Trophoblast cell (in vitro differentiated cells and primary cell): ENCODE measurements around the gene CACNB2.

Experiments
- DNase-seq, 2 donors: peaks; one replicate each; pipeline ENCODE4 v3.0.0-alpha.2; 2016
- H2AFZ ChIP-seq: 2 replicates; pipeline ENCODE4 v1.6.1; 2013; ENCODE audit warnings: low read length, moderate library complexity, mild to moderate bottlenecking; ENCODE audit not compliant: insufficient read depth, poor library complexity
- H2AK5ac ChIP-seq: 2 replicates; pipeline ENCODE4 v1.6.1; 2013; ENCODE audit warnings: mild to moderate bottlenecking, low read length
- H2BK120ac ChIP-seq: 2 replicates; pipeline ENCODE4 v1.6.1; 2013; ENCODE audit warnings: low read length, mild to moderate bottlenecking, moderate library complexity; ENCODE audit not compliant: insufficient read depth, poor library complexity
- H2BK12ac ChIP-seq: 2 replicates; pipeline ENCODE4 v1.6.1; 2013; ENCODE audit warnings: mild to moderate bottlenecking, low read length, moderate library complexity
- H2BK5ac ChIP-seq: 2 replicates; pipeline ENCODE4 v1.6.1; 2013; ENCODE audit warnings: low read length, low read depth, moderate library complexity, mild to moderate bottlenecking; ENCODE audit not compliant: poor library complexity
- H3K14ac ChIP-seq: 2 replicates; pipeline ENCODE4 v1.6.1; 2013; ENCODE audit warnings: mild to moderate bottlenecking, low read length
- H3K18ac ChIP-seq: 2 replicates; pipeline ENCODE4 v1.6.1; 2013; ENCODE audit warnings: mild to moderate bottlenecking, low read length
- H3K23ac ChIP-seq: 2 replicates; pipeline ENCODE4 v1.6.1; 2013; ENCODE audit warnings: low read length
- H3K27ac ChIP-seq: 2 replicates; pipeline ENCODE4 v1.5.1; 2013; ENCODE audit warnings: low read depth, mild to moderate bottlenecking, inconsistent platforms, low read length, moderate library complexity
- H3K27me3 ChIP-seq: 2 replicates; pipeline ENCODE4 v1.6.1; 2013; ENCODE audit warnings: inconsistent platforms, mild to moderate bottlenecking, low read length, moderate library complexity; ENCODE audit not compliant: insufficient read depth
- H3K36me3 ChIP-seq, 2 experiments: 1 replicate in 1 of 2; 2 replicates in 1 of 2; pipeline ENCODE4 v1.6.1; 2013; ENCODE audit warnings: low read length in 2 of 2, mild to moderate bottlenecking in 2 of 2, moderate library complexity in 1 of 2; ENCODE audit not compliant: insufficient read depth in 2 of 2, control insufficient read depth in 1 of 2
- H3K4ac ChIP-seq: 2 replicates; pipeline ENCODE4 v1.6.1; 2013; ENCODE audit warnings: low read depth, mild to moderate bottlenecking, low read length, moderate library complexity
- H3K4me1 ChIP-seq, 2 experiments: 1 replicate in 1 of 2; 2 replicates in 1 of 2; pipeline ENCODE4 v1.6.1; 2013; ENCODE audit warnings: low read length in 2 of 2, mild to moderate bottlenecking in 2 of 2, moderate library complexity in 1 of 2; ENCODE audit not compliant: insufficient read depth in 2 of 2, control insufficient read depth in 1 of 2
- H3K4me2 ChIP-seq: 2 replicates; pipeline ENCODE4 v1.6.1; 2013; ENCODE audit warnings: inconsistent platforms, mild to moderate bottlenecking, low read length, moderate library complexity
- H3K4me3 ChIP-seq: 2 replicates; pipeline ENCODE4 v1.5.1; 2013; ENCODE audit warnings: mild to moderate bottlenecking, low read depth, low read length, inconsistent platforms
- H3K79me1 ChIP-seq: one replicate; pipeline ENCODE4 v1.6.1; 2013; ENCODE audit warnings: low read length
- H3K79me2 ChIP-seq: 2 replicates; pipeline ENCODE4 v1.6.1; 2013; ENCODE audit warnings: low read length, mild to moderate bottlenecking; ENCODE audit not compliant: control insufficient read depth, insufficient read depth, poor library complexity
- H3K9ac ChIP-seq: 2 replicates; pipeline ENCODE4 v1.6.1; 2013; ENCODE audit warnings: mild to moderate bottlenecking, low read length
- H3K9me3 ChIP-seq: 2 replicates; pipeline ENCODE4 v1.6.1; 2013; ENCODE audit warnings: low read depth, mild to moderate bottlenecking, control low read depth, inconsistent platforms, low read length; ENCODE audit not compliant: insufficient read depth
- H4K12ac ChIP-seq: 2 replicates; pipeline ENCODE4 v1.6.1; 2013; ENCODE audit warnings: low read depth, mild to moderate bottlenecking, low read length, moderate library complexity
- H4K8ac ChIP-seq: 2 replicates; pipeline ENCODE4 v1.6.1; 2013; ENCODE audit warnings: low read depth, mild to moderate bottlenecking, low read length, moderate library complexity
- H4K91ac ChIP-seq: one replicate; pipeline ENCODE4 v1.6.1; 2013; ENCODE audit warnings: low read depth, mild to moderate bottlenecking, low read length, moderate library complexity
- WGBS: extraction: QIAGEN DNeasy Blood & Tissue Kit; methylation state at CpG from one replicate; pipeline ENCODE4 v1.1.7; 2013; ENCODE audit warnings: missing lambda C conversion rate; ENCODE audit not compliant: insufficient read length, insufficient coverage; ENCODE audit errors: extremely low coverage; 5-methylcytosine and 5-hydroxymethylcytosine counted together

Gene CACNB2

GRCh38 chr10:18473424-18474117 lies 333.3 kb downstream of the CACNB2 start:
- H3K23ac ChIP-seq = no peak overlapping the region
- no peak overlapping the region for H4K12ac ChIP-seq
- H3K36me3 ChIP-seq = no peaks in the 10 kb centered on the region
- H4K91ac ChIP-seq = no peak overlapping the region
- no peak overlapping the region for H2BK5ac ChIP-seq
- H3K4ac ChIP-seq = no peak overlapping the region
- no peak overlapping the region for H3K18ac ChIP-seq
- no peaks in the 10 kb centered on the region for H3K79me1 ChIP-seq
- no peak overlapping the region for H2AFZ ChIP-seq
- no peak overlapping the region for H3K27ac ChIP-seq
- H3K14ac ChIP-seq = no peak overlapping the region
- H3K4me2 ChIP-seq = no peak overlapping the region
- DNase-seq = no peak
- H2AK5ac ChIP-seq = no peak overlapping the region
- no peaks in the 10 kb centered on the region for H3K4me1 ChIP-seq
- no peak overlapping the region for H4K8ac ChIP-seq
- no CpG with 5 or more reads among the region's 12 CpGs for WGBS
- H3K9ac ChIP-seq = no peak overlapping the region
- no peaks in the 10 kb centered on the region for H3K27me3 ChIP-seq
- H2BK120ac ChIP-seq = no peak overlapping the region
- H3K9me3 ChIP-seq = no peaks in the 10 kb centered on the region
- H3K4me3 ChIP-seq = no peak overlapping the region
- H2BK12ac ChIP-seq = no peak overlapping the region
- H3K79me2 ChIP-seq = no peaks in the 10 kb centered on the region

- no peak overlapping the region for H3K4ac ChIP-seq
- no peak overlapping the region for H4K8ac ChIP-seq
- H3K4me3 ChIP-seq = no peak overlapping the region
- H4K12ac ChIP-seq = no peak overlapping the region
- H3K18ac ChIP-seq = no peak overlapping the region
- H4K91ac ChIP-seq = no peak overlapping the region
- no peaks in the 10 kb centered on the region for H3K79me2 ChIP-seq
- H2BK120ac ChIP-seq = no peak overlapping the region
- no peak overlapping the region for H2AK5ac ChIP-seq
- H2AFZ ChIP-seq = no peak overlapping the region
- no peak for DNase-seq
- H2BK12ac ChIP-seq = no peak overlapping the region
- no peaks in the 10 kb centered on the region for H3K9me3 ChIP-seq
- no peaks in the 10 kb centered on the region for H3K4me1 ChIP-seq
- H3K27me3 ChIP-seq = no peaks in the 10 kb centered on the region
- no peak overlapping the region for H3K23ac ChIP-seq
- no peak overlapping the region for H3K14ac ChIP-seq
- no peaks in the 10 kb centered on the region for H3K36me3 ChIP-seq
- no peak overlapping the region for H3K4me2 ChIP-seq
- H3K9ac ChIP-seq = no peak overlapping the region
- no peak overlapping the region for H3K27ac ChIP-seq
- H2BK5ac ChIP-seq = no peak overlapping the region
- no CpG with 5 or more reads among the region's 8 CpGs for WGBS
- no peaks in the 10 kb centered on the region for H3K79me1 ChIP-seq
Observed at GRCh38 chr10:18474118-18474455, 333.9 kb downstream of the CACNB2 start.

GRCh38 chr10:18476076-18476647 lies 335.9 kb downstream of the CACNB2 start:
- Histone ChIP-seq H2BK12ac (no peak overlapping the region), H2BK120ac (no peak overlapping the region), H3K27ac (no peak overlapping the region), H3K9me3 (no peaks in the 10 kb centered on the region), H3K4me3 (no peak overlapping the region), H3K14ac (no peak overlapping the region), H3K27me3 (no peaks in the 10 kb centered on the region), H3K4me1 (no peaks in the 10 kb centered on the region), H3K4me2 (no peak overlapping the region), H3K18ac (no peak overlapping the region), H3K79me1 (no peaks in the 10 kb centered on the region), H4K8ac (no peak overlapping the region), H3K9ac (no peak overlapping the region), H2AFZ (no peak overlapping the region), H4K12ac (no peak overlapping the region), H3K79me2 (no peaks in the 10 kb centered on the region), H3K23ac (no peak overlapping the region), H4K91ac (no peak overlapping the region), H3K36me3 (no peaks in the 10 kb centered on the region), H3K4ac (no peak overlapping the region), H2AK5ac (no peak overlapping the region), H2BK5ac (no peak overlapping the region)
- no peak for DNase-seq
- no CpG with 5 or more reads among the region's 7 CpGs for WGBS

GRCh38 chr10:18478354-18478753 lies 338.1 kb downstream of the CACNB2 start:
- no peak overlapping the region for H2AFZ ChIP-seq
- no peak overlapping the region for H3K18ac ChIP-seq
- no peaks in the 10 kb centered on the region for H3K79me1 ChIP-seq
- H3K36me3 ChIP-seq = no peaks in the 10 kb centered on the region
- no peak overlapping the region for H3K4me3 ChIP-seq
- no peak overlapping the region for H2BK5ac ChIP-seq
- no CpG with 5 or more reads among the region's 3 CpGs for WGBS
- H3K27me3 ChIP-seq = no peaks in the 10 kb centered on the region
- H3K9me3 ChIP-seq = no peaks in the 10 kb centered on the region
- no peak overlapping the region for H3K14ac ChIP-seq
- no peak overlapping the region for H4K91ac ChIP-seq
- no peaks in the 10 kb centered on the region for H3K4me1 ChIP-seq
- no peak overlapping the region for H2AK5ac ChIP-seq
- no peak for DNase-seq
- no peak overlapping the region for H3K27ac ChIP-seq
- H3K23ac ChIP-seq = no peak overlapping the region
- no peak overlapping the region for H3K4ac ChIP-seq
- no peak overlapping the region for H4K12ac ChIP-seq
- no peak overlapping the region for H3K9ac ChIP-seq
- no peak overlapping the region for H2BK12ac ChIP-seq
- H3K4me2 ChIP-seq = no peak overlapping the region
- H4K8ac ChIP-seq = no peak overlapping the region
- H2BK120ac ChIP-seq = no peak overlapping the region
- H3K79me2 ChIP-seq = no peaks in the 10 kb centered on the region
